ENCODE data around the gene FMN2. TPM values are rescaled to one million over a fixed set of nuclear protein-coding genes. Genes with fewer than 3 reads are reported as not detected.

The FMN2 gene
- total RNA-seq, 1 experiment from 2014 or later: 5.3 TPM

- no peak overlapping the region for H3K4me3 Mint-ChIP-seq (ENCODE audit: unreplicated experiment)
- CTCF ChIA-PET: interaction anchor here (0.5 to 2.3 kb wide), 5 partner anchors 16 to 1278 kb away, joined by 3 to 11 read pairs (median 3); no protein-coding TSS in a partner anchor
- intact Hi-C loops (cut with micrococcal nuclease): no loop called here
- POLR2A ChIA-PET: interaction anchor here (0.7 kb wide), 1 partner anchor 22 kb away, joined by 3 read pairs; no protein-coding TSS in a partner anchor
- TF ChIP-seq CTCF (IDR thresholded peaks at IDR 0.05; ENCODE audit: unreplicated experiment): no peak
- H3K36me3 Mint-ChIP-seq (ENCODE audit: insufficient read depth, unreplicated experiment): no peaks in the 10 kb centered on the region
- no TSS peak for BruUV-seq (replicated peaks)
- no peaks in the 10 kb centered on the region for H3K9me3 Mint-ChIP-seq (ENCODE audit: unreplicated experiment)
- H3K27me3 Mint-ChIP-seq (ENCODE audit: insufficient read depth, unreplicated experiment): no peaks in the 10 kb centered on the region
- H3K27ac Mint-ChIP-seq (ENCODE audit: low read depth, unreplicated experiment): no peak overlapping the region
- H3K4me1 Mint-ChIP-seq (ENCODE audit: insufficient read depth, unreplicated experiment): no peaks in the 10 kb centered on the region
- DNase-seq (ENCODE audit: unreplicated experiment): no peak
These were observed 26.2 kb downstream of the FMN2 start for GRCh38 chr1:240117930-240118329.

DNA sequence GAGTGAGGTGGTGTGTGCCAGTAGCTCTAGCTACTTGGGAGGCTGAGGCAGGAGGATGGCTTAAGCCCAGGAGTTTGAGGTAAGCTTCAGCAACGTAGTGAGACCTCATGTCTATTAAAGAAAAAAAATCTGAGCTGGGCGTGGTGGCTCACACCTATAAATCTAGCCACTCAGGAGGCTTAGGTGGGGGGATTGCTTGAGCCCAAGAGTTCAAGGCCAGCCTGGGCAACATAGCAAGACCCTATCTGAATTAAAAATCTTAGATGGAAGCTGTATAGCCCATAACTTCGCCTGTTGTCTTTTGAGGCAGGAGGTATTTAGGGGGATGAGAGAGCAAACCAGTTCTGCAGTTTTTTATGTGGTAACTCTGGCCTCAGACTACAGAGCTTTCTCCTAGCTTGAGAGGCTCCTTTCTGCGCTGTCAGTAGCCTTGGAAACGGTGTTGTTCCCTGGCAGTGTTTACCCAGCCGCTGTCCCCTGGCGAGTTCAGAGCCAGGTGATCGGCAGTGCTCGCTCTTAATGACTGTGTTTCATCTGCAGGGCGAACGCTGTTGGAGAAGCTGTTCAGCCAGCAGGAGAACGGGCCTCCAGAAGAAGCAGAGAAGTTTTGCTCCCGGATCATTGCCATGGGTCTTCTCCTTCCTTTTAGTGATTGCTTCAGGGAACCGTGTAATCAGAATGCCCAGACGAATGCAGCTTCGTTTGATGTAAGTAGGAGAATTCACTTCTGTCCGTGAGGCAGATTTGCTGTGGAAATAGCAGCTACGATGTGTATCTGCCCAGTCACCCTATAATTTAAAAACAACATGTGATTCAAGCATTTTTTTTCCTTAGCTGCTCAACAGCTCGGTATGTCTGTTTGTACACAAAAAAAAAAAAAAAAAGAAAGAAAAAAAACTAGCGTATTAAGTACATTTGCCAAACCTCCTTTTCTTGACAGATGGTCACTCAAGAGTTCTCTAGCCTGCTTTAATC, 31.2 kb downstream of the FMN2 start:
- TF ChIP-seq CTCF (IDR thresholded peaks at IDR 0.05; ENCODE audit: unreplicated experiment): no peak
- ChIA-PET CTCF (interaction anchor here (0.6 to 1.6 kb wide), 12 partner anchors 20 to 1879 kb away, joined by 3 to 6 read pairs (median 3); no protein-coding TSS in a partner anchor), POLR2A (no interaction called here)
- H3K27ac Mint-ChIP-seq (ENCODE audit: low read depth, unreplicated experiment): no peak overlapping the region
- no peaks in the 10 kb centered on the region for H3K4me1 Mint-ChIP-seq (ENCODE audit: insufficient read depth, unreplicated experiment)
- BruUV-seq (replicated peaks): no TSS peak
- DNase-seq (ENCODE audit: unreplicated experiment): no peak
- H3K36me3 Mint-ChIP-seq (ENCODE audit: insufficient read depth, unreplicated experiment): no peaks in the 10 kb centered on the region
- H3K27me3 Mint-ChIP-seq (ENCODE audit: insufficient read depth, unreplicated experiment): no peaks in the 10 kb centered on the region
- intact Hi-C loops (cut with micrococcal nuclease): no loop called here
- no peaks in the 10 kb centered on the region for H3K9me3 Mint-ChIP-seq (ENCODE audit: unreplicated experiment)
- H3K4me3 Mint-ChIP-seq (ENCODE audit: unreplicated experiment): no peak overlapping the region

GRCh38 chr1:240126821-240127220, 35.1 kb downstream of the FMN2 start:
- BruUV-seq (replicated peaks): no TSS peak
- POLR2A ChIA-PET: interaction anchor here (0.5 kb wide), 1 partner anchor 216 kb away, joined by 3 read pairs; no protein-coding TSS in a partner anchor
- CTCF ChIA-PET: interaction anchor here (0.6 to 16.3 kb wide), 5 partner anchors 13 to 1291 kb away, joined by 4 to 172 read pairs (median 4); no protein-coding TSS in a partner anchor
- no peaks in the 10 kb centered on the region for H3K9me3 Mint-ChIP-seq (ENCODE audit: unreplicated experiment)
- no peaks in the 10 kb centered on the region for H3K36me3 Mint-ChIP-seq (ENCODE audit: insufficient read depth, unreplicated experiment)
- no peak for DNase-seq (ENCODE audit: unreplicated experiment)
- no peak overlapping the region for H3K4me3 Mint-ChIP-seq (ENCODE audit: unreplicated experiment)
- intact Hi-C loops (cut with micrococcal nuclease): no loop called here
- H3K4me1 Mint-ChIP-seq (ENCODE audit: insufficient read depth, unreplicated experiment): no peaks in the 10 kb centered on the region
- no peak for TF ChIP-seq CTCF (IDR thresholded peaks at IDR 0.05; ENCODE audit: unreplicated experiment)
- H3K27ac Mint-ChIP-seq (ENCODE audit: low read depth, unreplicated experiment): no peak overlapping the region
- no peaks in the 10 kb centered on the region for H3K27me3 Mint-ChIP-seq (ENCODE audit: insufficient read depth, unreplicated experiment)

DNA sequence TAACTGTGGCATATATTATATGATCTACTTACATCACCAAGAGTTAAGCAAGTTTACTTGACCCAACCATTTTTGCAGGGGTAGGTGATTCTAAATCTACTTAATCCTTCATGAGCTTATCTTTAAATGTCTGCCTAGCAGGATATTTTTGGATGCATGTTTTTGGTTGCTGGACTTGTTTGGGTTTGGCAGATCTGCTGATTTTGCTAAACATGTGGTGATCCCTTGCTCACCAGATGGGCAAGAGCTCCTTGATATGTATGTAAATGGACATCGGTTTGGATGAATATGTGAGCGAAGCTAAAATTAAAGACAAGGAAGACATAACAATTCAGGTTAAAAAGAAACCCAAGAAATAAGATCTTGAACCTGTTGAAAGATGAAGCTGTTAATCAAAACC, 36.7 kb downstream of the FMN2 start:
- BruUV-seq (replicated peaks): no TSS peak
- Mint-ChIP-seq H3K27ac (ENCODE audit: low read depth, unreplicated experiment) (no peak overlapping the region), H3K9me3 (ENCODE audit: unreplicated experiment) (no peaks in the 10 kb centered on the region), H3K4me1 (ENCODE audit: insufficient read depth, unreplicated experiment) (no peaks in the 10 kb centered on the region), H3K36me3 (ENCODE audit: insufficient read depth, unreplicated experiment) (no peaks in the 10 kb centered on the region), H3K4me3 (ENCODE audit: unreplicated experiment) (no peak overlapping the region), H3K27me3 (ENCODE audit: insufficient read depth, unreplicated experiment) (no peaks in the 10 kb centered on the region)
- POLR2A ChIA-PET: interaction anchor here (1.0 to 1.2 kb wide), 3 partner anchors 8 to 15 kb away, joined by 3 to 4 read pairs (median 3); no protein-coding TSS in a partner anchor
- CTCF ChIA-PET: interaction anchor here (0.9 to 16.3 kb wide), 8 partner anchors 11 to 101 kb away, joined by 3 to 172 read pairs (median 5); no protein-coding TSS in a partner anchor
- DNase-seq (ENCODE audit: unreplicated experiment): no peak
- intact Hi-C loops (cut with micrococcal nuclease): no loop called here
- no peak for TF ChIP-seq CTCF (IDR thresholded peaks at IDR 0.05; ENCODE audit: unreplicated experiment)
